Activated gamma-delta T cell treated with anti-CD3 and anti-CD28 coated beads, Interleukin-2, amount 50 U/mL, for 16 hours (primary cell): ENCODE results near the gene NCSTN.

Experiments
- DNase-seq: peaks from one replicate; pipeline ENCODE4 v3.0.0-alpha.2; 2020; ENCODE audit warnings: low read depth

NCSTN gene

GRCh38 chr1:160352555-160352954 lies 9.4 kb downstream of the NCSTN start:
- DNase-seq = no peak

GRCh38 chr1:160353223-160353622 lies 10.0 kb downstream of the NCSTN start:
- no peak for DNase-seq

- DNase-seq = no peak
These were observed 11.3 kb downstream of the NCSTN start for GRCh38 chr1:160354388-160354985.

DNA sequence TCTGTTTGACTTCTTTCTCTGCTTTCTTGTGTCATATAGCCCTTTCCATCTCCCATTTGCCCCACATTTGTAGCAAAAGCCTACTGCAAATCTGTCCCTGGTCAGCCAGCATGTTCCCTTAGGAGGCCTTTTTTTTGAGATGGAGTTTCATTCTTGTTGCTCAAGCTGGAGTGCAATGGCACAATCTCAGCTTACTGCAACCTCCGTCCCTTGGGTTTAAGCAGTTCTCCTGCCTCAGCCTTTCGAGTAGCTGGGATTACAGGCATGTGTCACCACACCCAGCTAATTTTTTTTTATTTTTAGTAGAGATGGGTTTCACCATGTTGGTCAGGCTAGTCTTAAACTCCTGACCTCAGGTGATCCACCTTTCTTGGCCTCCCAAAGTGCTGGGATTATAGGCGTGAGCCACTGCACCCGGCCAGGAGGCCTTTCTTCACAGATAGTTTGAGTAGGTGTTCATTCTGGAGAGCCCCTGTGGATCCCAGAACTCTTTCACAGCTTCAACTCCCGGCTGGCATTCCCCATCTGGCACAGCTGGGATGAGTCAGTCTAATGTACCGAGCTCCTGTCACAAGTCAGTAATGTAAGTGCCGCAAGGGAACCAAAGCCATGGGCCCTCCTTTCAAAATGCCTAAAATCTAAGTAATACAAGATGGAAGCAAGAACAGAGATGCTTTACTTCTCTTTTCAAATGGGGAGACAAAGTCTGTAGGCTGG lies 14.3 kb downstream of the NCSTN start:
- no peak for DNase-seq

DNA sequence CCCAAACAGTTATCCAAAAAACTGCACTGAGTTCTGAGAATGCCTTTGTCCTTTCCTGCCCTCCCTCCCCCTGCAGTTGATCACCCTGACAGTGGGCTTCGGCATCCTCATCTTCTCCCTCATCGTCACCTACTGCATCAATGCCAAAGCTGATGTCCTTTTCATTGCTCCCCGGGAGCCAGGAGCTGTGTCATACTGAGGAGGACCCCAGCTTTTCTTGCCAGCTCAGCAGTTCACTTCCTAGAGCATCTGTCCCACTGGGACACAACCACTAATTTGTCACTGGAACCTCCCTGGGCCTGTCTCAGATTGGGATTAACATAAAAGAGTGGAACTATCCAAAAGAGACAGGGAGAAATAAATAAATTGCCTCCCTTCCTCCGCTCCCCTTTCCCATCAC lies 14.9 kb downstream of the NCSTN start:
- no peak for DNase-seq

- no peak for DNase-seq
These were observed 16.5 kb downstream of the NCSTN start for GRCh38 chr1:160359559-160360226.

DNA sequence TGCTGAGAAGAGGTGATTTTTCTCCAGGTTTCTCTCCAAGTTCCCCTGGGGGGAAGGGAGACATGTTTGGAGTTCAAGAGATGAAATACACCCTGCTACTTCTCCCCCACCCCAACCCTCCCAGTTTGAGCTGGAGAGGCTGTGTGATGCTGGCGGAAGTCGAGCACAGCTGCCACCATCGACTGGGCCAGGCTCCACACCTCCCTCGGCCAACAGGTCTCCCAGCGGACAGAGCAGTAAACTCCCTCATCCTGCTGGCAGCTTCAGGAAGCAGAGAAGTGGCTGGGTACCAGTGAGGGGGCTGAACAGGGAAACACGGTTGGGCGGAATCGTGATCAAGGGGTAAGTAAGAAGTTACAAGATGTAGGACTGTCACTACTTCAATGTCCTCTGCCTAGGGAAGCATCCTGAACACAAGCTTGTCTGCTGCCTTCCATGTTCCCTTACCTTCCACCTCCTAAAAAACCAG lies 17.1 kb downstream of the NCSTN start:
- no peak for DNase-seq

- no peak for DNase-seq
These were observed 18.0 kb downstream of the NCSTN start for GRCh38 chr1:160361199-160361598.

GRCh38 chr1:160361814-160362167 lies 18.6 kb downstream of the NCSTN start:
- no peak for DNase-seq

DNA sequence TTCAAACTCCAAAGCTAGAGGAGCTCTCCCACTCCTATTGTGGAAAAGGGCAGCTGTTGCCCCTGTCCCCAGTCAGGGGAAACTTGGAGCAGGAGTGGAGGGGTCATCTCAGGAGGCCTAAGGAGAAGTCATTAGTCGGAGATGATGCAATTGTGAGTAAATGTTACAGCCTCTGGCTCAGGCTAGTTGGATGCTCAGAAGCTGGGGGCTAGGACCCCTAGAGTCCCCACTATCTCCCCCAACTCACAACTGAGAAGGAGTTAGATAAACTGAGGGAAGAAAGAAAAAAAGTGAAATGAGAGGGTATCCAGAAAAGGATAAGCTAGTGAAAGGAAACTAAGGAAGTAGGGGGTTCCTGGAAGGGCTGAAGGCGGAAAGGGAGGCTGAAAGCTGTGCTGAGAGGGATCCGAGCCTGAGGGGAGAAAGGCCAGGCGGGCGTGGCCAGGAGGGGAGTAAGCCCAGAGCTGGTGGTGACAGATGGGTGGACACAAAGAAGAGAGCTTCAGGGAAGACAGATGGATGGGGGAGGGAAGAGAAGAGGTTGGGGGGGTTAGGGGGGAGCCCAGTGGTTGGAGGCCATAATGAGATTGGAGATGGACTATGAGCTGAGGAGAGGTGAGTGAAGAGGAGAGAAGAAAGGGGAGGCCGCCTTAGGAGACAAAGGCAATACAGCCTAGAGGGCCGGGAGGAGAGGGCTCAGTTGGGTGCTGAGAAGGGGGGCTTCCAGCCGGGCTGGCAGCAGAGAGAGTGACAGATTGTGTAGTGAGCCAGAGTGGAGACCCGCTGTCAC lies 19.2 kb downstream of the NCSTN start:
- DNase-seq = no peak

DNA sequence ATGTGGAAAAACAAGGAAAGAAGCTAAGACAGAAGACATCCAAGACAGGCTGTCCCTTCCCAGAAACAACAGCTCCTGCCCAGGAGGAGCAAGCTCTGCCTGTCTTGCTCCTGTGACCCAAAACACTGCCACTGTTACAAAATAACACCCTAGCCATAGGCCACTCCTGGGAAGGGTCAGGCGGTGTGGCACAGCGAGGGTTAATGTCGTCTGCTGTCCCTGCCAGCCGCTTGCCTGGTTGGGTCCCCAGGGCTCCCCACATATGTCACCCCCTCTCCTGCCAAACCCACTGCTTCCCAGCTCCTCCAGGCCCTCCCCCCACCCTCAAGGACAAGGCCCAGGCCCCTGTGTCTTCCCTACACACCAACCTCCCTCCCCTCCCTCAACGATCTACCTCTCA lies 19.8 kb downstream of the NCSTN start:
- DNase-seq = no peak

GRCh38 chr1:160363951-160364735 lies 21.0 kb downstream of the NCSTN start:
- DNase-seq = no peak

DNA sequence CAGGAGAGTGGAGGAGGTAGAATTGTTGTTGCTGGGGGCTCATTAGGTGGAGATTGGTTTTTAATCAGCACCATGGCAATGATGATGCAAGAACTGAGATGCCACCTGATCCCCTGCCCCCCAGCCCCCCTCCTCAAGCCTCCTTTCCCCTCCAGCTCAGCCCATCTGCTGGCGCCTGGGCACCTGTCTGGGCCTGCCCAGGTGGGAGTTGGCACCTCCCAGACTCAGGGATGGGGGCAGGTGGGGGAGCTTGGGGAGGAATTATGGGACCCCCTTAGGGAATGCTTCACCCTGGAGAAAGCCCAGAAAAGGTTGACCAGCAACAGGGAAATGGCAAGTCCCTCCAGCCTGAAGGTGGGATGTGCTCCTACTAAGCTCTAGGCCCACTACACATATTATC lies 22.1 kb downstream of the NCSTN start:
- DNase-seq = no peak

- DNase-seq = no peak
These were observed 23.7 kb downstream of the NCSTN start, which contains the start of gene NHLH1 for GRCh38 chr1:160366731-160367515. Gene NHLH1, plus strand, starts transcription at chr1:160367071. Its CDS starts 3,661 bp downstream, at chr1:160370732.

DNA sequence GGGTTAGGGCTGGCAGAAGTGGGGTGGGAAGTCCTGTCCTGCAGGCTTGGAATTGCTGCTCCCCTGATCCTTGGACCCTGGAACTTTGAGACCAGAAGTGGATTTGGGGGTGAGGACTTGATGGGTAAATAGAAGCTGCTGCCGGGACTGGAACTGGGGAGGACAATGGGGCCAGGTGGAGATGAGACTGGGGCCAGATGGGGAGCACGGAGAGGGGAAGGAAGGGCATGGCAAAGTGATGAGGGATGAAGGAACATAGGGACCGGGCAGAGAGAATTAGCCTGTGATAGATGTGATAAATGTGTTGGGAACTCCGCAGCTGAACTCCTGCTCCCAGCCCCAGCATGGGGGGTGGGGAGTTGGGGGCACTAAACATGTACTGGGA lies 24.3 kb downstream of the NCSTN start:
- no peak for DNase-seq

DNA sequence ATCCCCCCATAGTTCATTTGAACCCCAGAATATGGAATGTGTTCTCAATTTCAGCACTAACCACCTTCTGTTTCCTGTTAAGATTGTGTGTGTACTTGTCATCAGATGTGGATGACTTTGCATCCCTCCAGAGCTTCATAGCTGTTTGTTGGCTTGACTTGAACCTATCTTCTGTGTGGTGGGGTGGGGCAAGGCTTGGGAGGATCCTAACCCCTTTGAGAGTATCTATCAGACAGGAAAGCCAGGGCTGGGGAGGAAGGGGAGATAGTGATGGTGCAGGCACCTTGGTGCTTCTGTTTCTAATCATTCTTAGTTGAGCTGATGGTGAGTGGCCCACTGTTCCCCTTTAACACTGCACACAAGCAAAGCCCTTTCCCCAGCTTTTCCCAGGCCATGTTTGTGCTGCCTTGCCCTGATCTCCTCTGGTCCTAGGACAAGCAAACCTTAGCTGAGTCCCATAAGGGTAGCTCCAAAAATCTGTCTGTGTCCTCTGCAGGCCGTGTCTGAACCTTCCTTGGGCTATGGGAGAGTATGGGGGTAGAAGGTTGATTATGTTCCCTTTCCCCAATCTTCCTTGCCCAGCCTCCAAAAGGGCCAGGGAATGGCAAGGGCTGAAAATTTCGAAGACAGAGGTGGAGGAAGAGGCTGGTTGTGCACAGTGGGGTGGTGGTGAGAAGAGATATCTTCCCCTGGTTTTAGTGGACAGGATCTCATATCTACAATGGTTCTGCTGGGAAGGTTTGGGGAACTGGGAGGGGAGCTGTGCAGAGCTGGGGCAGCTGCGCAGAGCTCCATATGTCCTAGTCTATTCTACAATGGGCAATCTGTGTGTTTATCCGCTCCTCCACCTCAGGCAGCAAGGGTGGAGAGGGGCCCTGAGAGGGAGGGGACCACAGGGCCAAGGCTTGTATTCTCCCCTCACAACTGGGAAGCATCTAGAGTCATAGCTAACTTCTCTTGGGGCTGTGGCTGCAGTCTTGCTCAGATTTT lies 25.0 kb downstream of the NCSTN start:
- DNase-seq = no peak

GRCh38 chr1:160369087-160369486 lies 25.9 kb downstream of the NCSTN start:
- no peak for DNase-seq

DNA sequence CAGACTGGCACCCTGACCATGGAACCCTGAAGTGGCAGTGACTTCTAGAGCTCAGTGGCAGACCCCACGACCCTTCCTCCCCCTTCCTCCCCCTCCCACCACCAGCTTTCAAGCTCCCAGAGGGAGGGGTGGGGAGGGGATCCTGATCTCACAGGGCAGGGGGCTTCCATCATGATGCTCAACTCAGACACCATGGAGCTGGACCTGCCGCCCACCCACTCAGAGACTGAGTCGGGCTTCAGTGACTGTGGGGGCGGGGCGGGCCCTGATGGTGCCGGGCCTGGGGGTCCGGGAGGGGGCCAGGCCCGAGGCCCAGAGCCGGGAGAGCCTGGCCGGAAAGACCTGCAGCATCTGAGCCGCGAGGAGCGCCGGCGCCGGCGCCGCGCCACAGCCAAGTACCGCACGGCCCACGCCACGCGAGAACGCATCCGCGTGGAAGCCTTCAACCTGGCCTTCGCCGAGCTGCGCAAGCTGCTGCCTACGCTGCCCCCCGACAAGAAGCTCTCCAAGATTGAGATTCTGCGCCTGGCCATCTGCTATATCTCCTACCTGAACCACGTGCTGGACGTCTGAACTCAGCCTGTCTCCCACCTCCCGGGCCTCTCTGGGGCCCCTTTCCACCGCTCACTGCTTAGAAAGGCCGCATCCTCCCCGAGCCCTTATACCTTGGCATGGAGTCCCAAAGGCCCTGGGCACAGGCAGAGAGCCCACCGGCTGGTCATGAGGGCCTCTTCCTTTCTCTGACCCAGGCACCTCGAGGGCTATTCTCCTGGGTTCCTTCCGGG lies 27.6 kb downstream of the NCSTN start:
- DNase-seq = no peak

DNA sequence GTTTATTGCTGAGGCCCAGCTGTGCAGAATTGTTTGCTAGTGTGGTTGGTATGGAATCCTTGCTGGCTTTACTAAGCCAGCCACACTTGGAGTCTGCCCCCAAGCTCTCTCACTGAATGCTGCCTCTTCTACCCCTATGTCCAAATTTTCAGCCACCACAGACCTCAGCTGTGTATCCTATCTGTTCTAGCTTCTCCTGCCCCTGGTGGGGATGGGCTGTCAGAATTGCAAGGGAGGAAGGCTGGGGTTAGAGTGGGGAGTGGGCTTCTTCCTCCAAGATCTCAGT lies 28.1 kb downstream of the NCSTN start:
- no peak for DNase-seq
